AG08396 (cell line): ENCODE measurements around the gene PTPN3.
"Not testable (repeated sequence)": the region's sequence is repeated elsewhere in the genome, so short reads cannot be mapped to it uniquely, and the experiment has no call there.

Experiments
- DNase-seq: peaks from one replicate; pipeline ENCODE4 v3.0.0; 2012; ENCODE audit warnings: low spot score, mixed read lengths

Gene PTPN3

GRCh38 chr9:109387206-109387605 is 110.9 kb downstream of the PTPN3 start:
- no peak for DNase-seq

- no peak for DNase-seq
These were observed 112.6 kb downstream of the PTPN3 start for GRCh38 chr9:109385499-109385898.

- no peak for DNase-seq
These were observed 114.2 kb downstream of the PTPN3 start for GRCh38 chr9:109383947-109384346.

DNA sequence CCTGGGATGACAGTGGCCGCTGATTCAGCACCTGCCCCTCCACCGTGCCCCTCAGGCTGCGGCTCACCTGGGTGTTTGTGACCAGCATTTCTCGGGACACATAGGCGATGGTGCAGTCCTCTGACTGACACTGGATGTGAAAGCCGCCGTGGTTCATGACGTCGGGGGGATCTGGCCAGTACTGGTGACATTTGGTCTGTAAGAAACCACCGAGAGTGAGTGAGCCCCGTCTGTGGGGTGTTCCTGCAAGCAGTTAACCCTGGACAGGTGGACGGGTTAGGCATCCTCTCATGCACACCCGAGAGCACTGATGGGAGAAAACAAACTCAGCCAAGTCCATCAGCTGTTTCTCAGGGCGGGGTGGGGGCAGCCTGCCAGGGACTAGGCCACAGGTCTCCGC is 114.8 kb downstream of the PTPN3 start:
- no peak for DNase-seq

DNA sequence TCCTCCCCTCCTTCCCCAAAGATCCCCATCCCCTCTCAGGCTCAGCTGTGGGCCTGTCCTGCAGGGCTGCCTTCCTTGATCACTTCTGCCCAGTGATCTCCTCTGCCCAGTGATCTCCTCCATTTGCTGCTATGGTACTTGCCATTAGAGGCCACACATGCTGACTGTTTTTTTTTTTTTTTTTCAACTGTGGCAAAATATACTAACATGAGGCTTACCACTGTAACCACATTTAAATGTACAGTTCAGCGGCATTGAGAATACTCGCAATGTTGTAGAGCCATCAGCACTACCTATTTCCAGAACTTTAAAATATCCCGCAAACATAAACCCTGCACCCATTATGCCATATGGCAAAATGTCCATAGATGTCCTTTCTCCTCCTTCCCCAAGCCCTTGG is 115.5 kb downstream of the PTPN3 start:
- DNase-seq = no peak

GRCh38 chr9:109382182-109382581 is 115.9 kb downstream of the PTPN3 start:
- no peak for DNase-seq

GRCh38 chr9:109381011-109381729 is 116.9 kb downstream of the PTPN3 start:
- DNase-seq = no peak

DNA sequence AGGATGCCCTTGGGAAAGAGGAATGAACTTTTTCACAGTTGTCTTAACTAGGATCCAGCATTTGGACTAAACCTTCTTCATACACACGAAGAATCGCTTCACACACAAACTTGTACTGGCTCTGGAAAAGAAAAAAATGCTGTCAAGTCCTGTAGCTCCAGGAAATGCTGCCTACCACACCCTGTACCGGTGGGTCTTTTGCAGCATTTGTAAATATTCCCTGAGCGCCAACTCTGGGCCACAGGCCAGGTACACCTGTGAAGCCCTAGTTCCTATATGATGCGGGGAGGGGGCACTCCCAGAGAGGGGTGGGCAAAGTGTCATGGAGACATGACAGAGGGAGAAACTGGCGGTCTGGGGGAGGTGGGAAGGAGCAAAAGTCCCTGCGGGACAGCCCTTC is 118.6 kb downstream of the PTPN3 start:
- DNase-seq = no peak

DNA sequence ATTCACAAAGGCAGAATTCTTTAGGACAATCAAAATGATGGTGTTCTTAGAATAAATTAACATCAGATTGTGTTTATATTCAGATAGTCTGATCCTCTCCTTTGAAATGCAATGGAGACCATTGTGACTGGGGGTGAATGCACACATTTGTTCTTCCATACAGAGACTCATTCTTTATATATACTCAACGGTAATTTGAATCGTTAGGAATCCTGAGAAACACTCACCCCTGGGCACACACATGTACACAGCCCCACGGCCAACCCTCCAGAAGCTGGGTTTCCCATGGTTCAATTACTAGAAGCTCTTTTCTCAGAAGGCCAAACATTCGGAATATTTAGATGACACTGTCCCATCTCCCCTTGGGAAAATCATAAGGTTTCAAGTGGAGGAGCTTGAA is 119.8 kb downstream of the PTPN3 start:
- no peak for DNase-seq

- DNase-seq = no peak
These were observed 125.9 kb downstream of the PTPN3 start for GRCh38 chr9:109372246-109372645.

DNA sequence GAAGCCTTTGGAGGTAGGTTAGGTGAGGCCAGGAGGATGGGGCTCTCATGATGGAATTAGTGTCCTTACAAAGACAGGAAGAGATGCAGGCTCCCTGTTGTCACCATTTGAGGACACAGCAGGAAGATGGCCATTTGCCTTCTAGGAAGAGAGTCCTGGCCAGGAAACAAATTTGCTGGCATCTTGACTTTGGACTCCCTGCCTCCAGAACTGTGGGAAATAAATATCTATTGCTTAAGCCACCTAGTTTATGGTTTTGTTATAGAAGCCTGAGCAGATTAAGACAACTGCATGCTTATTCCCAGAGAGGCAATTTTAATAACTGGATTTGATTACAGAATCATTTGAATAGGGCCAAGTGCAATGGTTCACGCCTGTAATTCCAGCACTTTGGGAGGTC is 126.7 kb downstream of the PTPN3 start:
- DNase-seq = no peak

DNA sequence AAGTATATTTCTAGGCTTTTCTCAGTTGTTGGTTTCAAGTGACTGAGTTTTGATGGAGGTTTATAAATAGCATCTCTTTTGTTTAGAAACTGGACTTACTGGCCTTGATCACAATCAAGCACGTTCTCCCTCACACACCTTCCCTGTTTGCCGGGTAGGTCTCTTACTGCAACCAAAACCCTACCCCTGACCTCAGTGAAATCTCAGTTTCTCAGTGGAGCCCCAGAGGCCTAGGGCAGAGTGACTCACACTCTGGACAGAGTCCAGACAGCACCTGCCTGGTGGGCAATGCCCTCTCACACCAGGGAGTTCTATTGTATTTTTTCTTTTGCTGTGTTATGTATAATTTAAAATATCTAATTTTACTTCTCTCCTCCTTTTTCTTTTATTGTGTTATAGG is 128.8 kb downstream of the PTPN3 start:
- DNase-seq = no peak

GRCh38 chr9:109360771-109361170 is 137.3 kb downstream of the PTPN3 start:
- DNase-seq = no peak

DNA sequence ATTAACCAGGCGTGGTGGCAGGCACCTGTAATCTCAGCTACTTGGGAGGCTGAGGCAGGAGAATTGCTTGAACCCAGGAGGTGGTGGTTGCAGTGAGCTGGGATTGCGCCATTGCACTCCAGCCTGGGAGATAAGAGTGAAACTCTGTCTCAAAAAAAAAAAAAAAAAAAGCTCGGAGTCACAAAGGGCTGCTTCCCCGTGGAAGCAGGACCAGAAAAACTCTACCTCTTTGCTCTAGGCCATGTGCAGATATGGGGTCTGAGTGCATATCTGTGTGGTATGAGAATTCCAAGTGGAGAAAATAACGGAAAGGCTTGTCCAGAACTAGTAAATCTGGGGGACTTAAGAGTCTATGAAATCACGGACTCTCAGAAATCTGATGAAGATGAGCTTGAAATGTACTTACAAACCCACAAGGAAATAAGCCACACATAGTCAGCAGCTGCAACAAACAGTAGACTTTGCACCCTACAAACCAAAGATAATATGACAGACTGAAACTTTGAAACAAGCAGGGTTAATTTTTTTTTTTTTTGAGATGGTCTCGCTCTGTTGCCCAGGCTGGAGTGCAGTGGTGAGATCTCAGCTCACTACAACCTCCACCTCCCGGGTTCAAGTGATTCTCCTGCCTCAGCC is 139.0 kb downstream of the PTPN3 start:
- not testable (repeated sequence) for DNase-seq

- no peak for DNase-seq
These were observed 142.4 kb downstream of the PTPN3 start for GRCh38 chr9:109355564-109356297.

DNA sequence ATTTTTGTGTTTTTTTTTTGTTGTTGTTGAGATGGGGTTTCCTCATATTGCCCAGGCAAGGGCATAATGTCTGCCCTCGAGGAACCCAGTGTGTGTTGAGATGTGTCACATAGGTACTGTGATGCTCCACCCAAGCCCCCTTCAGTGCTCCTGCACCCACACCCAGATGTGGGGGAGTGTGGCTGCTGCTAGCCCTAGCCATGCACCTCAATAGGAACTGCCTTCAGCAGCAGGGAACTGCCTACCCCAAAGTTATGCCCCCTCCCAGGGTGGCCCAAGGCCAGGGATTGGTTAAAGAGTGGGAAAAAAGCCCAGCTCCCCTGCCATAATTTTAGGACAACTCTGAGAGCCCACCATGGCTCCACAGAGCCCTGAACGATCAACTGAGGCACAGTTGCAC is 143.9 kb downstream of the PTPN3 start:
- DNase-seq = no peak

- no peak for DNase-seq
These were observed 147.1 kb downstream of the PTPN3 start for GRCh38 chr9:109351032-109351431.

- DNase-seq = peak; percentile 73
These were observed 148.7 kb downstream of the PTPN3 start for GRCh38 chr9:109349421-109349846.

- no peak for DNase-seq
These were observed 151.2 kb downstream of the PTPN3 start for GRCh38 chr9:109346904-109347303.

DNA sequence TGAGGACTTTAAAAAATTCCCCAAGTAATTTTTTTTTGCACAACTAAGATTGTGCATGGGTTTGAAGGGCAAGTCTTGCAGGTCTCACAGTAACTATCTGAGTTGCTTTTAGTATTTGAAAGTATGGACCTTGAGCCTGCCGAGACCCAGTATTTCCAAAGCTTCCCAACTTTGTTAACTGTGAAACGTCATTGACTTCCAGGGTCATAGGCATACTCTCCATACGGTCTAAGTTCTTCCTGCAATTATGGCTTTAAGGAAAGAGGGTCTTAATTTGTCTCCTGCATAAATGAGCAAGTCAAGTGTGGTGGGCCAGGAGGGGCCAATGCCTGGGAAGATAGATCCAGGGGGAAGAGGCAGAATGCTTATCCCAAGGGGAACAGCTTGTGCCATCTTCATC is 153.2 kb downstream of the PTPN3 start:
- no peak for DNase-seq

- no peak for DNase-seq
These were observed 155.2 kb downstream of the PTPN3 start for GRCh38 chr9:109342878-109343277.

- no peak for DNase-seq
These were observed 156.5 kb downstream of the PTPN3 start for GRCh38 chr9:109341561-109341960.

GRCh38 chr9:109340979-109341378 is 157.1 kb downstream of the PTPN3 start:
- DNase-seq = not testable (repeated sequence)
